SH-SY5Y (cell line): ENCODE data around the gene MEGF9.

Experiments used
- GATA2 ChIP-seq: IDR thresholded peaks from 2 replicates; pipeline ENCODE4 v1.6.1; 2011; ENCODE audit warnings: mild to moderate bottlenecking, low read depth, low read length
- GATA3 ChIP-seq: IDR thresholded peaks from 2 replicates; pipeline ENCODE4 v1.6.1; 2011; ENCODE audit warnings: low read depth, mild to moderate bottlenecking, low read length, moderate library complexity

- TF ChIP-seq GATA3 (no peak), GATA2 (no peak)
Measured at GRCh38 chr9:120561709-120562108, 152.6 kb downstream of the MEGF9 start.
